Gastrocnemius medialis (tissue), 4 donors: ENCODE measurements around the gene MSANTD7.

Experiments used
- CTCF ChIP-seq, 5 experiments: fragments of 450-650 bp in 3 of 5; fragments of 200-600 bp in 2 of 5; sonication (generic) in 2 of 5; IDR thresholded peaks in 4 of 5; conservative IDR thresholded peaks in 1 of 5; 1 replicate in 4 of 5; 2 replicates in 1 of 5; pipeline ENCODE4 v1.5.1; 2016 to 2019; ENCODE audit warnings: antibody characterized with exemption in 5 of 5, mild to moderate bottlenecking in 3 of 5, moderate library complexity in 3 of 5
- POLR2A ChIP-seq, 2 donors: fragments of 450-650 bp; IDR thresholded peaks; one replicate each; pipeline ENCODE4 v1.6.1; 2017; ENCODE audit warnings: antibody characterized with exemption in 2 of 2, mild to moderate bottlenecking in 2 of 2, moderate library complexity in 2 of 2

- TF ChIP-seq CTCF (IDR thresholded peaks at IDR 0.05 in 4 of 5, conservative IDR thresholded peaks at IDR 0.05 in 1 of 5) (no peak), POLR2A (IDR thresholded peaks at IDR 0.05) (no peak)
These were observed 5.4 kb downstream of the MSANTD7 start for GRCh38 chr10:14843327-14843988.
